NT2/D1 (cell line): Measurements from ENCODE around the gene CYP26B1.

ENCODE experiments used
- SUZ12 ChIP-seq: IDR thresholded peaks from 2 replicates; pipeline ENCODE4 v1.6.1; 2011; ENCODE audit not compliant: insufficient read length, insufficient read depth; ENCODE audit errors: extremely low read depth
- YY1 ChIP-seq: IDR thresholded peaks from 2 replicates; pipeline ENCODE4 v1.6.1; 2011; ENCODE audit not compliant: insufficient read length, insufficient read depth
- ZNF274 ChIP-seq: IDR thresholded peaks from 2 replicates; pipeline ENCODE4 v1.6.1; 2011; ENCODE audit warnings: mild to moderate bottlenecking, low read depth, low read length

DNA sequence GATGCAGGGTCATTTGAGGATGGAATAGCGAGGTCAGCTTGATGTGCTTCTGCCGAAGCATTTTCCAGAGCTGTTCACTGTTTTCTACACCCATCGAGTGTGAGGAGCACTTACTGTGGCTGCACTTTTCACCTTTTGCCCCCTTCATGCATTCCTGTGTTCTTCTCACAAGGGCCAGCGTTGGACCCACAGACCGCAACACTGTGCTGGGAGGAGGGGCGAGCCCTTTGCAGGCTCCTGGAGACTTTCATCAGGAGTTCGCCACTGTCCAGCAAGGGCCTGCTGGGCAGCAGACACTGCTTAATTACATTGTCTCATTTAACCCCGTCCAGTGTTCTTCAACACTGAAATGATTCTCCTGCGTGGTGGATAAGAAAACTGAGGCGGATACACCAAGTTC, 29.9 kb downstream of the CYP26B1 start:
- TF ChIP-seq ZNF274 (no peak), SUZ12 (no peak), YY1 (no peak)
